OCI-M2 (cell line): Measurements from ENCODE around the gene CYB561D2.

Source experiments
- DNase-seq: peaks from one replicate; lab custom pipeline; 2025; ENCODE audit not compliant: unreplicated experiment; lab: John Stamatoyannopoulos, UW

The CYB561D2 gene

DNA sequence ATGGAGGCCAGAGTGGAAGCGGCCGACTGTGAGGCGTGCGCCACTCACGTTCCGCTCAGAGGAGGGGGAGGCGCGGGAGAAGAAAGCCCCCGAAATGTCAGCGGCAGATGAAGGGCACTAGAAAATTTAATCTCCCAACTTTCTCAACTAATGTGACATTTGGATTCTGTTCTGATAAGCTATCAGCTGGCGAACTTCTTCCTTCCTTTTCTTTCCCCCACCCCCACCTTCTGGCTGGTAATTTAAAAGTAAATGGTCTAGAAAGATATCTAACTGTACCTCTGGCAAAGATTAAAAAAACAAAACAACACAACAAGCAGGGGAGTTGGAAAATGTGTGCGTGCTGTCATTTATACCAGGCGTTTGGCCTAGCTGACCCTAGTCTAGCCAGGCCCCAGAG is 35.1 kb downstream of the CYB561D2 start:
- no peak for DNase-seq

DNA sequence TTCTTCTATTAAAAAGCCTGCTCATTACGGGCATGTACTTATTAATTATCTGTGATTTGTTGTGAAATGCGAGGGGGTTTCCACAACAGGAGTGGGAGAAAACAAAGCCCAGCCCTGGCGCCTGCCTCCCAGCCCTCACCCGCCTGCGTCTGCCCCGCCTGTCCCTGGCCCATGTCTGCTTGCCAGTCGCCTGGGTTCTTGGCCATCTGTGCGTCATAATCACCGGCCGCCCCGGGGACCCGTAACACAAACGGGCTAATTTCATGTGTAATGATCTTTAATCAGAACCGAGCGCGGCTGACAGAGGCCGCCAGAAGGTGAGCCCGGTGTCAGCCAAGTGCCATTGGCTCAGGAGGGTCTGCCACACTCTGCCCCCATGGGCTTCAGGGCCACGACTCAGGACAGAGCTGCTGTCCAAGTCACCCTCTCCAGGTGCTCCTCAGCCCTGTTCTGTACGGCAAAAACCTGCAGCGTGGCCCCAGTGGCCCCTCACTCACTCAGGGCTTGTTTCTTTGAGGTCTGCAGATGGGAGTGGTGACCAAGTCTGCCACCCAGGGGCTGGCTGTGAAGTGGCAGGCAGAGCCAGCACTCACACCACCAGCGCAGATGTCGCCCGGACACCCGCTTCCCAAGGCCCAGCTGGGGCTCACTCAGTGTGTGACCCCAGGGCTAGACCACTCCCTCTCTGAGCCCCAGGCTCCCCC is 37.5 kb downstream of the CYB561D2 start:
- no peak for DNase-seq

DNA sequence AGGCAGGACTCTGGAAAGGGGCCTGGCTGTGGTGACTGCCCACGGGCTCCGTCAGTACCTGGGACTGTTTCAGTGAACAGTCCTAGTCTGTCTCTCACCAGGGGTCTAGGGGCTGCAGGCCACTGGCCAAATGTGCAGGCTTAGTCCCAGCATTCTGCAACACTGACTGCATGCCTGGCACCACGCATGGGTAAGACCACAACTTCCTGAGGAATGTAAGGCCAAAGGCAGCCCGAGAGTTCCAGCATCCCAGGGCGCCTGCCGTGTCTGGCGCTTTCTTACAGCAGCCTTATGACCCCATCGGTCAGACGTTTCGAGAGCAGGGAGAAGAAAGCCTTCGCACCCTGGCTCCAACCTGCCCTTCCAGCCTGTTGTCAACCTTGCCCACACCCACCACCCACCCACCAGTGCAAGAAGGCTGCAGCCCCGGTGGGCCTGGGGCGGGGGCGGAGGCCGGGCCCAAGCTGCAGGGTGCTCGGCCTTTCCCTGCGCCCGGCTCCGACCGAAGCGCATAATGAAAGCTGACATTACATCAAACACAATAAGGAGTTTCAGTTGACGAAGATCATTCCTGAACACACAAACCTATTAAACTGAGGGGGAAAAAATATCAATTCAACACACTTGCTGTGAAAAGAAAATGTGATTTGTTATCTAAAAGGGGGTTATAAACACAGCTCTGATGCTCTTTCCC is 38.2 kb downstream of the CYB561D2 start:
- DNase-seq: no peak

DNA sequence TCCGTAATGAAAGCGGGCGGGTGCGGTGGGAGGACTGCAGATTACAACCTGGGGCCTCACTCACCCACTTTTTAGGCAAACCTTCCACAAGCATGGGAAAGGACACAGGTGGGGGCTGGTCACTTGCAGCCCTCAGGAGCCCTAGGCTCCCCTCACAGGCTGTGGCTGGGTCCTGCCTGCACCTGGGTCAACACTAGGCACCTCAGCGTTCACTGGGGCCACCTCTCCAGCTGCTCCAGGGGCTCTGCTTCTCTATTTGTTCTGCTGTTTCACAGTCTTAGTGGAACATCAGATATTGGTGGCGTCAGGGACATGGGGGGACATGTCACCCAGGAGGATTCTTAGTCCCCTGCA is 38.7 kb downstream of the CYB561D2 start:
- DNase-seq: no peak

DNA sequence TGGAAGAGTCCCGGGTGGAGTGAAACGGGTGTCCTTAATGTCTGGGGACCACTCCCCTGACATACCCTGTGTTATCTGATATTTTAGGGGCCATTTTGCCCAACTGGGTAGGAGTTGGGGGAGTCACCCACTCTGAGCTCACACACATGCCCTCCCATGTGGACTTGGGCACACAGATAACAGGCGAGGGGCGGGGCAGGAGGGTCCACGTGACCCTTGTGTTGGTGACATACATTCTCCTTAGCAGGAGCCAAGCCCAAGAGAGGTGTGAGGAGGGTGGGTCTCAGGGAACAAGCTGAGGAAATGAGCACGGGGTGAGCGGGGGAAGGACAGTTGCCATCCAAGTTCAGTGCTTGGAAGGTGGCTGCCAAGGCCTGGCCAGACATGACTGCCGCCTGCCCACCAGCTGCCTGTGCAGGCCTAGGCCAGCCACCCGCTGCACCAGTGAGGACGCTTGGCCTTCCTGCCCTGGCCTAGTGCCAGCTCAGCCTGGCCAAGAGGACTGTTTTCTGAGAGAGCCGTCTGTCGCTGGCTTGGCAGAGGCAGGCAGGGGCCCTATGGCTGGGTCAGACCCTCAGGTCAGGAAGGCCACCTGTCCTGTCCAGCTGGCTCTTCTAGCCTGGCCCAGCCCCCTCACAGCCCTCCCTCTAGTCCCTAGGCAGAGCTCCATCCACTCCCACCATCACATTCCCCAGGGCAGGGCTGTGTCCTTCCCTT is 40.0 kb downstream of the CYB561D2 start:
- DNase-seq: no peak

DNA sequence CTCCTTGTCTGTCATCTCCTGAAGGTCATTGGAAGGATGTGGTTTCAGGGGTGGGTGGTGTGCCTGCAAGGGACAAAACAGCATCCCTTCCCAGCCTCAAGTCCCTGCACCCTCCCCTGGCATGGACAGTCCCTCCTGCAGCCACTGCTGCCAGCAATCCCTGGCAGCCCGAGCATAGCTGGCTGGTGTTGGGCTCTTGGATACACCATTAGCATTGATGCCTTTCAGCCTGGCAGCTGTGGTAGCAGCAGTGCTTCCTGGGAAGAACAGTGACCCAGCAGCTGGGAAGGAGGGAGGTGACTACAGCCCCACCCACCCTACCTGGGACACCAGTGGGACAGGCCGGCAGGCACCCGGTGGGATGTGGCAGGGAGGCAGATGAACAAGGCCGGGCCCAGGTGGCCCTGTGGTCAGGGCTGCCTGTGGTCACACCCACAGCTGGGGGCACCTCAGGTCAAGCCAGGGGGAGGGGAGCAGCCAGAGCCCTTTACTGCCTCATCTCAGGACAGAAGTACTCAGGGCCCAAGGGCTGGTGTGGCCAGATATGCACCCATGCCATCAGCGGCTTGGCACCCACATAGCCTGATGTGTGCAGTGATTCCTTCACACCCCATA is 41.5 kb downstream of the CYB561D2 start:
- no peak for DNase-seq

DNA sequence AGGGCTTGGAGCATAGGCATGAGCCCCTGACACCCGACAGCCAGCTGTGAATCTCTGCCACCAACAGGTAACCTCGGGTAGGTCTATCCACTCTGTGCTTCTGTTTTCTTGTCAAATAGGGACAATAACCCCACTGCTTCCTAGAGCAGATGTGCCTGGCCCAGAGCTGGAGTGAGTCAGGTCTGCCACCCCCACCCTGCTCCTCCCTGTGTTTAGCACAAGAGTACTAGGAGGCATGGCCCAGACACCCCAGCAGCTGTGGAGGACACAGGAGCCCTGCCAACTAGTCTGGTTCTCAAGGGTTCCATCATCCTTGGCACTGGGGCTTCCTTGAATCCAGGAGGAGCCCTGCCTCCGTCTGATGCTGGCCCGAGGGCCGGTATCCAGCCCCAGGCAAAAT is 42.4 kb downstream of the CYB561D2 start:
- DNase-seq: no peak

DNA sequence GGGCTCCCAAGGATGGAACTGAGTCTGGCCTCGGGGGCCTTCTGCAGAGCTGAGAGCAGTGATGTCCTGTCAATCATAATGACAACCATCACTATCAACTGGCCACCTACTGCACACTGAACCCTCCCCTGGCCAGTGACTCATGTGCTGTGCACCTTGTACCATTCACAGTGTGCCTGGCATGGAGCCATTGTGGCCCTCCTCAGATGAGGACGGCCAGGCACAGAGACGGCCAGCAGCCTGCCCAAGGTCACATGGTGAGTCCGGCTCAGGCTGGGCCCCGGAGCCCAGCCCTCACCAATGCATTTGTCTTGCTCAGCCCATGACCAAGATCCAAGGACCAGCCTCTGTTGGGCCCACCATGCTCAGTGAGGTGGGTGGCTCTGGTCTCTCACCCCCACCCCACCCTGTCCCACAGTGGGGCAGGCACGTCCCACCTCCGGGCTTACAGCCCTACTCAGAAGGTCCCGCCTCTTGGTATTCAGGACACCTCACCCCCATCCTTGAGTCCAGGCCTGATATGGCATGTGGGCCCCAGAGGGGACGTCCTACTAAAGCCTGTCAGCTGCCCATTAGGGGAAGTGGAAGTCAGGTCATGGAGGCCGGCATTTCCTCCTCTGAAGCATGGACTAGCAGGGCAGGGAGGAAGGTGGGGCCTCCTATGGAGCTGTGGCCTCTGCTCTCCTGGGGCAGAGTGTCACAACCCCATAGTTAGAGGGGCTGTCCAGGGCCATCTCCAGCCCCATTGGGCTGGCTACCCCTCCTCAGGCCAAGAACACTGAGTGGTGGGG is 44.6 kb downstream of the CYB561D2 start:
- DNase-seq: no peak

DNA sequence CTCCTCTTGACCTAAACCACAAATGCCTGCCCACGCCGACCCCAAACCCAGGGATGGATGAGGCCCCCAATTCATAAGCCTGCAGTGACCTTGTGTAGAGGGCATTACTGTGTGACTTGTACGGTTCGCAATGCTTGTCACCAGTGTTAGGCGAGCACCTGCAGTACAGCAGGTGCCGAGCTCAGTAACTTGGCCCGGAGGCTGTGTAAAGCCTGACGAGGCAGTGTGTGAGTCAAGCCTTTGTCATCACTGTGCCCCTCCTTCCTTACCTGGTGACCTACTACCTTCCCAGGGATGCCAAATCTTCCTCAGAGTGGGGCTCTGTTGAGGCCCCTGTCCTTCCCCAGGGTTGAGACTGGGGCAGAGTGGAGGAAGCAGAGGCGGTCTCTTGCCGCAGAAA is 45.8 kb downstream of the CYB561D2 start:
- DNase-seq: no peak

DNA sequence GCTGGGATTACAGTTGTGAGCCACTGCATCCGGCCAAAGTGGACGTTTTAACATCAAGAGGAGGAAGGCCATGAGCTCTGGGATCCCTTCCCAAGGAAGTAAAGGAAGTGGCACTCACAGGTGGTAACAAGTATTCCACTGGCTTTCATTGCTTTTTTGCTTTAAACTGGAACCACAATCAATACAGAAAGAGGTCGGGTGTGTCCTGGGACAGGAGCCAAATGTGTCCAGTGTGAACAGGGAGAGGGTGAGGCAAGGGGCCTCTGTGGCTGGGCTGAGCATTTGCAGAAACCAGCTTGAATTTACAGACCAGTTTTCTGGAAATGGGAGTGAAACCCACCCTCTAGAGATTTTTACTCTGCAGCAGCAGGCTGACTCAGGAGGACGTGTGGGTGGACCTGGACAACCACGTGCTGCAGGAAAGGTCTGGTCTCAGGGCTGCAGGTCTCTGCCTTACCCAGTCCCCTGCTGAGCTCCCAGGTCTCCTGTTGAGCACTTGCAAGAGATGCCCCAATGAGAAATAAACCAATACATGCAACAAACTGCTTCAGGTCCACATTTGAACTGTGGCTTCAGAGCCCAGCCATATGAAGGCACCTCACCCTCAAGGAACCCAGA is 51.4 kb downstream of the CYB561D2 start:
- no peak for DNase-seq
